NCI-H1436 (cell line): ENCODE results near the gene MMP24.

Experiments used
- DNase-seq: peaks from one replicate; lab custom pipeline; 2025; lab: John Stamatoyannopoulos, UW

The MMP24 gene

DNA sequence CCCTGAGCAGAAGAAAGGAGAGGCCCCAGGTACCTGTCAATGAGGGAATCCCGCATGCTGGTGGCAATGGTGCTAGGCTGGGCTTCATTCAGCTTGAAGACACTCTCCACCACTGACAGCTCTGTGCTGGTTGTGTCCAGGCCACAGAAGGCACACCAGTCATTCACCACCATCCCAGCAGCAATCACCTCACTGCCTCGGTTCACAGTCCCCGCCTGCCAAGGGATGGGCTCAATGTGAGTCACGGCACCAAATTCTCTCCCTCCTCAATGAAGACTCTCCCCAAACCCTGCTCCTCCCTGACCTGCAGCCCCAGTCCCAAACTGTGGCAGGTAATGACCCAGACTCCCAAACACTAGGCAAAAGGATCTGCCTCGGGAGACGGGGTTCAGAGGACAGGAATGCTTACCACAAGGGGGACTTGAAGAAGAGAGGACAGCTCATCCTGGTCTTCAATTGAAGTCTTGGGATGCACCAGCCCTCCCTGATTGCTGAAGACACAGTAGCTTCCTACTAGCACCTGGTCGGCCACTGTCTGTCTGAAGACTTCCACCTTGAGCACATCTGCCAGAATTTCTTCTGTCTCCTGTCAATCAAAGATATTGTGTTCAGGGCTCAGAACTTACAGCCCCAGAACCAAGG lies 53.2 kb downstream of the MMP24 start:
- no peak for DNase-seq

DNA sequence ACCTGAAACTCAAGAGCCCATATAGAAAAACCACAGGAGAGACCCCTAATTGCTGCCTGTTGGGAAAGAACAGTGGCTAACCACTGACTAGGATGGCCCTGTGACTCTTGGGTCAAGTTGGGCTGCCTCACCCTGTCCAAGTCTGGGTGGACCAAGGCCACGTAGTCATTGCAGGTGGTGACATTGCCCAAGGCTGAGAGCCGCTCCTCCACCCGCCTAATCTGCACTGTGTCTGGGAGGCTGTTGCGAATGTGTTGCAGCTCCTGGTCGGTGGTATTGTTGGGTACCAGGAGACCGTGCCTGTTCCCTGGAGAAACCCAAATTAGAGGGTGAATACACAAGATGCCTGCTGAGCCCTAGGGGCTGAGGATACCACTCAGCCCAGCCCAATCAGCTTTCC lies 54.0 kb downstream of the MMP24 start:
- DNase-seq, result no peak

DNA sequence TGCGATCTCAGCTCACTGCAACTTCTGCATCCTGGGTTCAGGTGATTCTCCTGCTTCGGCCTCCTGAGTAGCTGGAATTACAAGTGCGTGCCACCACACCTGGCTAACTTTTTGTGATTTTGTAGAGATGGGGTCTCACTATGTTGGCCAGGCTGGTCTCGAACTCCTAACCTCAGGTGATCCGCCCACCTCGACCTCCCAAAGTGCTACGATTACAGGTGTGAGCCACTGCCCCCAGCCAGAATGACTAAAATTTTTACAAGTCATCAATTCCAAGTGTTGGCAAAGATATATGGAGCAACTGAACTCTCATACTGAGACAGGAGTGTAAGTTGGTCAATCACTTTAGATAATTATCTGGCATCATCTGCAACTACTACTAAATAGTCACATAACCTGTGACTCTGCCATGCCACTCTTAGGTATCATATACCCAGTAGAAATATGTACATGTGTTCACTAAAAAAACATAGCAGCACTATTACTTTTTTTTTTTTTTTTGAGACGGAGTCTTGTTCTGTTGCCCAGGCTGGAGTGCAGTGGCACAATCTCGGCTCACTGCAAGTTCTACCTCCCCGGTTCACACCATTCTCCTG lies 55.1 kb downstream of the MMP24 start:
- no peak for DNase-seq

DNA sequence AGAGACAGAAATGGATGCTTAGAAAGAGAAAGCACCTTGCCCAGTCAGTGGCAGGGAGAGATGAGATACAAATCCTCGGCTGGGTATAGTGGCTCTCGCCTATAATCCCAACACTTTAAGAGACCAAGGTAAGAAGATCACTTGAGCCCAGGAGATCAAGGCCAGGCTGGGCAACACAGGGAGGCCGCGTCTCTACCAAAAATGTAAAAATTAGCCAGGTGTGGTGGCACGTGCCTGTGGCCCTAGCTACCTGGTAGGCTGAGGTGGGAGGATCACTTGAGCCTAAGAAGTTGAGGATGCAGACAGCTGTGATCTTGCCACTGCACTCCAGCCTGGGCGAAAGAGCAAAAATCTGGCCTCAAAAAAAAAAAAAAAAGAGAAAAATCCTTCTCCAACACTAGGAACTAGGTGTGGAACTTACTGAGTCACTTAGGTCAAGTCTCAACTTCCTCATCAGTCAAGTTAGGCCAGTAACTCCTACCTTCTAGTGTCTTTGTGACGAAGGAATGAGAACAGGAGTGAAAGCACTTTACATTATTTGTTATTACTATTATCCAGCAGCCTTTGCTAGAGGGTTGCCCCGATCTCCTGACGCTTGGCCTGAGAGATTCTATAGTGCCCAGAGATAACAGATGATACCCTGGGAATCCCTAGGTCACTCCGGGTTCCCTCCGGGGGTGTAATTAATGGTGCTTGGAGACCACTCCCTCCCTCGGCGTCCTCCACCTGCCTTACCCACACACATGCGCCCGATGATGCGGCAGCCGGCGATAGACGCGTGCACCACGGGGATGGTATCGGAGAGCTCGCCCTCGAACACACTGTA lies 57.2 kb downstream of the MMP24 start:
- DNase-seq, result no peak

DNA sequence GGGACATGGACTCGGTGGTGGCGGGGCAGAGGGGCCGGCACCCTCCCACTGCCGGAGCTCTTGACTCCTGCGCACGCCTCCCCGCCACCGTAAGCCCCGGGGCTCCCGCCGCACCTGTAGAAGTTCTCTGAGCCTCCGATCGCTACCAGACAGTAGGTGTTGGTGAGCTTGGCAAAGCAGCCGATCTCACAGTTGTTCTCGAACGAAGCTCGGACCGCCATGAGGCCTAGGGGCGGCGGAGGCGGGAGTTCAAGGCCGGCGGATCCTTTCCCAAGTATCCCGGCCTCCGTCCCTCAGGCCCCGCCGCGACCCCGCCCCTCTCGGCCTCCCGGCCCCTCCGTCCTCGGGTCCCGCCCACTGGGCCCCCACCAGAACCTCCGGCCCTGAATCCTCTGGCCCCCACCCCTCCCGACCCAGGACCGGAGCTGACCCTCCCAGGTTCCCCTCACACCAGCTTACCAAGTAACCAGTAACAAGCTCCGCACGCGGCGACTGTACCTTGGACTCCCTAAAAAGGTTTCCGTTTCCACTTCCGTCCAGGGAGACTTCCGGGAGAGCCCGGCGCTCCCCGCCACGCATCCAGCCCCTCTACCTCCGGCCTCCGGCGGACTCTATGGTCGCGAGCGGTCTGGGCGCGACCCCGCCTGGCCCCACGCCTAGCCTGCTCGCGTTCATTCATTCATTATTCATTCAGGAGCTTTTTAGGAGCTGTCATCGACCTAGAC lies 57.9 kb downstream of the MMP24 start, which contains the start of gene EIF6:
EIF6 (minus strand) TSS at position 506 of the 725 bp plus-strand sequence; CDS start at position 221, 285 bp downstream.
- peak; percentile 79 for DNase-seq

DNA sequence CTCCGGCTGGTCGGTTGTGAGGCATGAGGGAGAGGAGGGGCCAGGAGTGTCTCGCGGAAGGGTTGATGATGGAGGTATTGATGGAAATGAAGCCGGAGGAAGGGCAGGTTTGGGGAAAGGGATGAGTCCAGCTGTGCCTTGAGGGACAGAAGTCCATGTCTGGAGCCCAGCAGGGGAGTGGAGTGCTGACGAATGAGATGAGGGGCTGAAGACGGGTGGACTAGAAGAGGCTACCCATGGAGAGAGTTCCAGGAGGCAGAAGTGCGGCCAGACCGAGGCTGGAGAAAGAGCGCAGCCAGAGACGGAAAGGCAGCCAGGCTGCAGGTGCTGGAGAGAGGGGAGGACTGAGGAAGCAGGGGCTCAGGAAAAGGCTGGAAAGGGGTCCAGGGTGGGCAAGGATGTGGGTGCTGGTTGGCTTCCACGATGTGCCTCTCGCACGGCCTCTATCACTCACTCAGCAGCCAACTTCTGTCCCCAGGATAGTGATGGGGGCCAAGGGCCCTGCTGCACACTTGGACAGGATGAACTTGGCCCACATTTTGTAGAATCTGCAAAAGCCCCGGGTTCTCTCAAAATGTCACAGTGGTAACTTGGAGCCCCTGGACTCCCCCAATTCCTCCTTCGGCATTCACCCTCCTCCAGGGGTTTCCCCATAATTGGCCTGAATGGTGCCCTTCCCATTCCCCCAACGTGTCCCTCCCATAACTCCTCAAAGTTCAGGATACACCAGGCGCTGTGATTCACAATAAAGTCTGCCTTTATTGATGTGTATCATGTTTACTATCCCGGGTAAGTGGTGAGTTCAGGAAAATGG lies 58.7 kb downstream of the MMP24 start:
- DNase-seq, result no peak

DNA sequence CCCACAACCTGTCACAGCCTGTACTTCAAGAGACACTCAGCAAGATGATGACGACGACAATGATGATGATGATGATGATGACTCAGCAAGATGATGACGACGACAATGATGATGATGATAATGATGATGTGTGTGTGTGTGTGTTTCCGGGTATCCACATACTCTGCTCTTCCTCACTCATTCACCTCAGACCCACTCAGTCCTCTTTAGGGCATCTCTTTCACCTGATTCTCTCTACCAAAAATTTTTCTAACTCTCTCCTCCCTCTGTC lies 59.3 kb downstream of the MMP24 start:
- DNase-seq, result no peak

DNA sequence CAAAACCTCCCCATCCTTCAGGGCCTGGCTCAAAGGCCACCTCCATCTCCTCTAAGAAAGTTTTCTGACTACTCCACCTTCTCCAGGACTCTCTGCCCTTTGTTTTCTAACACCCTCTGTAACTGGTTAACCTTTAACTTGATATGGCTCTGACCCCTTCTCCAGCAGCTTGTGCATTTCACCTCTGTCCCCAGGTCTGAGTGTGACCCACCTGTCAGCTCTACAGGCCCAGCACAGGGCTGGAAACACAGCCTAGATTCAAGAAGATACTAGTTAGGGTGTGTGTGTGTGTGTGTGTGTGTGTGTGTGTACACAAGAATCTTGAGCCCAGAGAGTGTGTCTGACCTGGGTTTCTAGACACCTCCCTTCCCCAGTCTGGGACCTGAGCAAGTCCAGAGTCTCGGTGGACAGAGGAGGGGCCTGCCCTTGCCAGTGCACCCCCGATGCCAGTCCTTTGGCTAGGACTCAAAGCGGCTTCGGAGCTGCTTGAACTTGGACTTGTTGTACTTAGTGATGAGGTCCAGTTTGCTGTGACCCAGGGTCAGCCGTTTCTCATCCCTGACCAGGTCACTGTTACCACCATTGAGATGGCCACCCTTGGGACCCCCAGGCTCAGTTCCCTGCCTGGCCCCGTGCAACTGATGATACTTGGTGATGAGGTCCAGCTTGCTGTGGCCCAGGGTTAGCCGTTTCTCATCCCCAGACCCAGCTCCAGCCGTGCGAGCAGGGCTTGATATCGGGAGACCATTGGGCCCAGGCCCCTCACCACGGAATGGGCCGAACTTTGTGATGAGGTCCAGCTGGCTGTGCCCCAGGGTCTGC lies 59.8 kb downstream of the MMP24 start:
- no peak for DNase-seq

DNA sequence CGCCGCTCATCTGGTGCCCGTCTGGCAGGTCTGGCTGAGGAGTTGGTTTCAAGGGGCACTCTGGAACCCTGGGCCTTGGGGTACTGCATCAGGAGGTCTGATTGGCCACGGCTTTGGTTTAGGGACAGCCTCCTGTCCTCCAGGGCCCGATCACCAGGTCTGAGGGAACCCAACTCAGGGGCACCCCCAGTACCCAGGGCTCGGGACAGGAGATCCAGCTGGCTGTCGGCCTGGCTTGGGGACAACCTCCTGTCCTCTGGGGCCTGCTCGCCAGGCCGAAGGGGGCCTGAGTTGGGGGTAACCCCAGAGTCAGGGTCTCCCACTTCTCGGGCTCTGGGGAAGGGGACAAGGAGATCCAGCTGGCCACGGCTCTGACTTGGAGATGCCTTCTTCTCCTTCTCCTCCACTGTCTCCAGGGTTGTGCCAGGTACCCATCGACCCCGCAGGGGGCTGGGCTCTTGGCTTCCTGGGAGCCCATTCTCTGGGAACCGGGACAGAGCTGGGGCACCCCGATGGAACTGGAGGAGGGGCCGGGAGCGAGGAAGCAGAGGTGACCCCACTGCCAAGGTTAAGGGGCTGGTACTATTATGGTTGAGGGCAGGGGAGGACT lies 60.5 kb downstream of the MMP24 start:
- no peak for DNase-seq

DNA sequence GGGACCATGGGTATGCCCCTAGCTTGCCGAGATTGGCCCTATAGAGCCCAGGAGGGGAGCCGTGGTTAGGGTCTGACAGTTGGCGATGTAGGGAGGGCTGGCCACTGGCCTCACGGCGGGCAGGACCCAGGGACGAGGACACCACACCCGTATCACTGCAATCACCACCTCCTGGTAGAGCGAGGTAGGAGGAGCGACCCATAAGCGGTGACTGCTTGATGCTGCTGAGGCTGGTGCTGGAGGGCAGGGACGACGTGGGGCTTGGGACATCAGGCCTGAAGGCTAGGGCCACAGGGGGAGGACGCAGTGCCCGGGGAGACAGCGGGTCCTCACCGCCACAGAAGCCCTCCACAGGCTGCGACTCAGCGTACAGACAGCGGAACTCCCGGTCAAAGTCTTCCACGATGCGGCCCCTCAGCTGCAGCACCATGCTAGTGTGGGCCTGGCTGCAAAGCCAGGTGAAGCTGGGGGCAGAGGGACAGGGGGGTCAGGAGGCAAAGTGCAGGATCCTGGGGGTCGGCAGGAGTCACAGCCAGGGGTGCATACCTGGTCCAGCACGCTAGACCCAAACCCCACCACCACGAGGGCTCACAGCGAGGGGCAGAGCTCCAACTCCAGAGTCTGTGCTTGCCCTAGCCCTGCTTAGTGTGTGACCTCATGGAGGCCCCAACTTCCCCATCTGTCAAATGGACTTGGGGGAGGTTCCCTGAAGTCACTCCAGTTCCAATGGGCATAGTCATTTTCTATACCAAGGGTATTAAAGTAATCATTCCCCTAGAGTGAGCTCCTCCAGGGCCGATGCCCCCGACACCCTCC lies 61.2 kb downstream of the MMP24 start:
- DNase-seq, result no peak

DNA sequence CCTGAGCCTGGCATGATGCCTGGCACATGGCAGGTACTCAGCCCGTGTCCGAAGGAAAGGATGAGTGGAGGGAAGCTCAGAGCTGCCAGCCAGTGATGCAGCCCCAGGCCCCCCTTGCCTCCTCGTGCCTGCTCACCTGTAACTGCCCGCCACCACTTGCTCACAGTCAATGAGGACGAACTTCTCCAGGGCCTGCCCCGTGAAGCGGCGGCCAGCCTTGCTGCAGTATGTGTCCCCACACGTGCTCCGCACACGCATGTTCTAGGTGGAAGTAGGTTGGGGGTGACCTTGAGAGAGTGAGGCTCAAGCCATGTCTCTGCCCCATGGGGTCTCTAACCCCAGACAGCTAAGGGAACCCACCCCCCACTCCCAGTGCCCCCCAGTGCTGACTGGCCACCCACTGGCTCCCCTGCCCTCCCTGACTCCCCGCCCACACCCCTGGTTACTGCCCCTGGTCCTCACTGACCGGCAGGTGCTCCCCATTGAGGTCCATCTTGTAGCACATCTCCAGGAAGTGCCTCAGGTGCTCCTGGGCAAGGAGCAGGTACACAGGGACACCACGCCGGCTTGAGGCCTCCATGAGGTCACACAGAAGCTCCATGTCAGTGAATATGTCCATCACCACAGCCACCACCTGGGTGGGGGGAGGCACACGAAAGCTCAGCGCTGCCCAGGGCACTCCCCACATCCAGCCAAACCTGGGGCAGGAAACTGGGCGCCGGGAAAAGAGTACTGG lies 62.0 kb downstream of the MMP24 start:
- no peak for DNase-seq

DNA sequence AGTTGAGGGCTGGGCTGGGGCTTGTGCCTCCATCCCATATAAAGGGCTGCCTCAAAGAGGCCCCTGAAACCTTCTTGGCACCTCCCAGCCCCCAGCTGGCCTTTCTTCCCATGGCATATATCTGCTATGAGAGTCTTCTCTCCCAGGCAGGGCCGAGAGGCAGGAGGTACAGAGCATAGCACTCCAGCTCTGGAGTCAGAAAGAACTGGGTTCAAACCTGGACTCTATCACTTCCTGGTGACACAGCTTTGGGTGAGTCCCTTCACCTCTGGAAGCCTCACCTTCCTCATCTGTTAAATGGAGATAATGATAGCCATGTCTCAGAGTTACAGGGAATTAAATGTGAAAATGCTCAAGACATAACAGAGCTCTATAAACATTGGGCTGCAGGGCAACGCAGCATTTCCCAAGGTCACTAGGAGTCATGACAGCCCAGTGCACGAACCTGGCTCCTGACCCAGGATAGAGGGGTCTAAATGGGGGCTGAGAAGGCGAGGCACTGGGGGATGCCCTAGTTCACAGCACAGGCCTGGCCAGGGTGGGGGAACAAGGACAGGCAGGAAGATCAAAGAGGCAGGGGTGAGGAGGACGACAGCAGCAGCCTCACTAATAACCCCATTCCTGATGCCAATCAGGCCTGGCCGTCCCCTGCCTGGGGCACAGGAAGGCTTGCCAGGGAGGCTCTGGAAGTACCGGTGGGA lies 63.8 kb downstream of the MMP24 start:
- DNase-seq, result no peak

DNA sequence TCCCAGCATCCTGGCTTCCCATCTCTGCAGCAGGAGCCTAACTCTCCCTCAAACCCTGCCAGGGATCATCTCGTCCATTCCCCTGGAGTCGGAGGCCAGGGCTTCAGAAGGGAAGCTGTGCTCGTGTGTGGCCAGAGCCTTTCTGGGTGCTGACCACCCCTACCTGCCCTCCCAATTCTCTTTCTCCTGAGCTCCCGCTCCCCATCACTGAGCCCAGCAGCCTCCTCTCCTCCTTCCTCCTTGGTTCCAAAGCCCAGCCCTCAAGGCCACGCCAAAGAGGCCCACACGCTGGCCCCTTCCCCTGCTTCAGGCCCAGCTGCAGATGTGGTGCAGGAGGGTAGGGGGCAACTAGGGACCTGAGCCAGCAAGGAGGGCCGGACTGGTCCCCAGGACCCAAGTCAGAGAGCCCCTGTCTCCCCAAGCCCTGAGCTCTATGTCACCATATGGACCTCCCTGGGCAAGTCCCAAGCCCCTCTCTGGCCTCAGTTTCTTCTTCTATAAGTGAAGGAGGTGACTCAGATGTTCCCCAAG lies 64.5 kb downstream of the MMP24 start:
- DNase-seq, result no peak

DNA sequence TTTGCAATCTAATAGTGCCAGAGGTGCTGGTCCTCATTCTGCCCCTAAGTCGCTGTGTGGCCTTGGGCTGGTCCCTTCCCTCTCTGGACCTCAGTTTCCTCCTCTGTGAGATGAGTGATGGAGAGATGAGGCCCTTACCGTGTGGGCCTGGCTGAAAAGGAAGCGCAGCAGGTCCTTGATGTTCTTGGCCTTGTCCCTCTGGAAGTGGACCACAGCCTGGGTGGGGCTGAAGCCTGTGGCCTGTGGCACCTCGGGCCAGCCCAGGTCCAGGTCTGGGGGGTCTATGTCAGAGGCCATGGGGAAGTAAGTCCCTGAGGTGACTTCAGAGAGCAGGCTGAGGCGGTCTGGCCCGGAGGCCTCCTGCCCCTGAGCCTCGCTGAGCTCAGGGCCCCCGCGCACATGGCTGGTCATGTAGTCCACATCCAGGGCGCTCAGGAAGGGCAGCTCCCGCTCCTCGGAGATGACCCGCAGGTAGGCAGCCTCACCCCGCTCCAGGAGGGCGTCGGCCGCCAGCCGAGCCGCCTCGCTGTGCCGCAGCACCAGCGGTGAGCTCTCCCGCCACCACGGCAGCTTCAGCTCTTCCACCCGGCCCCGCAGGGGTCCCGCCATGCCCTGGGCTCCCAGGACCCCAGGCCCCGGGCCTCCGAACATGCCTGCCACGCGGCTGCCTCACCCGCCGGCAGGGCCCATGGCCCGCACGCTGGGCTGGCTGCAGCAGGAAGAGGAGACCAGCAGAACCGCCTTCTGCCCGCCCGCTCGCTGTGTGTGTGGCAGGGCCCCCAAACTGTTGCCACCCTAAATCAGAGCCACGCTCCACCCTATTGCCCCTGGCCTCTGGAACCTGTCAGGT lies 65.4 kb downstream of the MMP24 start, which contains the start of gene FAM83C:
FAM83C (minus strand) TSS at position 772 of the 850 bp plus-strand sequence; CDS start at position 651, 121 bp downstream.
- DNase-seq, result no peak

DNA sequence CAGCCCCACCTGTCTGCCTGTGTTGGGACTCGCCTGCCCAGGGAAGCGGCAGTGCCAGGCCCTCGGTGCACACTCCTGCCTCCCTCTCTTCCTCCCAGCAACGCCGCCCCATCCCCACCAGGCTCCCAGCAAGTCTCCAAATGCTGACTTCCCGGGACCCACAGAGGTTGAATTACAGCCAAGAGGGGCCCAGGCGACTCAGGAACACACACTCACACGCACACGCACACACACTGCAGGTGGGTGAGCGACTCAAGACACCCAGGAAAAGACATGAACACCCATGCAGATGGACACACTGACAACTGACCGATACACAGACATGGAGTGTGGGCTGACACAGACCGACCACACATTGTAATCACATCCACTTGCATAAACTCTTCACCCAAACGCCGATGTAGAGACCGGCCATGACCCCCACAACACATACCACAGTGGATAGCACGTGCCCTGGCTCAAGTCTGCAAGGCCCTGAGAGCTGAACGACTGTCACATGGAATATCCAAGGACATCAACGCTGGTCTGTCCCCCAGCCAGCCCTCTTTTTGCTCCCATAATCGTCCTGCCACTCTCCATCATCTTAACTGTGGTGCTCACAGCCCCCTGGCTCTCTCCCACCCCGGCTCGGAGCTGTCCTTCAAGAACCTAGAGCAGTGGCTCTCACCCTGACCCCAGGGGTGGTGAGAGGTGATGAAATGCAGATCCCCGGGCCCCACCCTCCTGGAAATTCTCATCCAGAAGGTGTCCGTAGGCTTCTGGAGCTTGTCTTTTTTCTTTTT lies 66.2 kb downstream of the MMP24 start:
- DNase-seq, result no peak
